ENCODE results near the gene TEFM. TPM values are rescaled to one million over a fixed set of nuclear protein-coding genes. Genes with fewer than 3 reads are reported as not detected.

Gene TEFM
- total RNA-seq, 1 donor from 2014 or later, result 16.3 TPM

- H3K36me3 ChIP-seq, result peaks cover 4% of the 10 kb centered on the region
- no peak for ATAC-seq
- H3K27me3 ChIP-seq (ENCODE audit: low read depth), result no peaks in the 10 kb centered on the region
- no peaks in the 10 kb centered on the region for H3K4me1 ChIP-seq
- H3K27ac ChIP-seq, result no peak overlapping the region
- TF ChIP-seq, protein P1, sequence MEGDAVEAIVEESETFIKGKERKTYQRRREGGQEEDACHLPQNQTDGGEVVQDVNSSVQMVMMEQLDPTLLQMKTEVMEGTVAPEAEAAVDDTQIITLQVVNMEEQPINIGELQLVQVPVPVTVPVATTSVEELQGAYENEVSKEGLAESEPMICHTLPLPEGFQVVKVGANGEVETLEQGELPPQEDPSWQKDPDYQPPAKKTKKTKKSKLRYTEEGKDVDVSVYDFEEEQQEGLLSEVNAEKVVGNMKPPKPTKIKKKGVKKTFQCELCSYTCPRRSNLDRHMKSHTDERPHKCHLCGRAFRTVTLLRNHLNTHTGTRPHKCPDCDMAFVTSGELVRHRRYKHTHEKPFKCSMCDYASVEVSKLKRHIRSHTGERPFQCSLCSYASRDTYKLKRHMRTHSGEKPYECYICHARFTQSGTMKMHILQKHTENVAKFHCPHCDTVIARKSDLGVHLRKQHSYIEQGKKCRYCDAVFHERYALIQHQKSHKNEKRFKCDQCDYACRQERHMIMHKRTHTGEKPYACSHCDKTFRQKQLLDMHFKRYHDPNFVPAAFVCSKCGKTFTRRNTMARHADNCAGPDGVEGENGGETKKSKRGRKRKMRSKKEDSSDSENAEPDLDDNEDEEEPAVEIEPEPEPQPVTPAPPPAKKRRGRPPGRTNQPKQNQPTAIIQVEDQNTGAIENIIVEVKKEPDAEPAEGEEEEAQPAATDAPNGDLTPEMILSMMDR (IDR thresholded peaks at IDR 0.05), result no peak
- intact Hi-C loops (cut with DNase I), result no loop called here
- DNase-seq, result no peak
- H3K9me3 ChIP-seq, result no peaks in the 10 kb centered on the region
- no peak overlapping the region for H3K4me3 ChIP-seq
Observed at GRCh38 chr17:30858556-30859250, 47.3 kb downstream of the TEFM start.

- no peaks in the 10 kb centered on the region for H3K9me3 ChIP-seq
- DNase-seq (no peak), ATAC-seq (no peak)
- H3K4me3 ChIP-seq, result no peak overlapping the region
- H3K27me3 ChIP-seq (ENCODE audit: low read depth), result no peaks in the 10 kb centered on the region
- TF ChIP-seq, protein P1 (IDR thresholded peaks at IDR 0.05), result no peak
- H3K27ac ChIP-seq, result no peak overlapping the region
- no peaks in the 10 kb centered on the region for H3K4me1 ChIP-seq
- intact Hi-C loops (cut with DNase I), result no loop called here
- H3K36me3 ChIP-seq, result no peaks in the 10 kb centered on the region
Observed at GRCh38 chr17:30854146-30854545, 51.9 kb downstream of the TEFM start.

Other genes starting within 250 kb of the TEFM start
- gene CRLF3, start 81.5 kb downstream of the TEFM start, total RNA-seq, result 26.6 TPM
- gene ATAD5, start 74.3 kb downstream of the TEFM start, total RNA-seq, result 1.6 TPM
- gene ADAP2, start 15.7 kb upstream of the TEFM start, total RNA-seq, result 31.5 TPM
- gene RNF135, start 64.8 kb upstream of the TEFM start, total RNA-seq, result 29.2 TPM
- gene NF1, start 188.7 kb upstream of the TEFM start, total RNA-seq, result 53.1 TPM

Data from lower lobe of right lung (tissue), 2 donors.